Measurements from ENCODE around the gene MTCL1.

Gene MTCL1

DNA sequence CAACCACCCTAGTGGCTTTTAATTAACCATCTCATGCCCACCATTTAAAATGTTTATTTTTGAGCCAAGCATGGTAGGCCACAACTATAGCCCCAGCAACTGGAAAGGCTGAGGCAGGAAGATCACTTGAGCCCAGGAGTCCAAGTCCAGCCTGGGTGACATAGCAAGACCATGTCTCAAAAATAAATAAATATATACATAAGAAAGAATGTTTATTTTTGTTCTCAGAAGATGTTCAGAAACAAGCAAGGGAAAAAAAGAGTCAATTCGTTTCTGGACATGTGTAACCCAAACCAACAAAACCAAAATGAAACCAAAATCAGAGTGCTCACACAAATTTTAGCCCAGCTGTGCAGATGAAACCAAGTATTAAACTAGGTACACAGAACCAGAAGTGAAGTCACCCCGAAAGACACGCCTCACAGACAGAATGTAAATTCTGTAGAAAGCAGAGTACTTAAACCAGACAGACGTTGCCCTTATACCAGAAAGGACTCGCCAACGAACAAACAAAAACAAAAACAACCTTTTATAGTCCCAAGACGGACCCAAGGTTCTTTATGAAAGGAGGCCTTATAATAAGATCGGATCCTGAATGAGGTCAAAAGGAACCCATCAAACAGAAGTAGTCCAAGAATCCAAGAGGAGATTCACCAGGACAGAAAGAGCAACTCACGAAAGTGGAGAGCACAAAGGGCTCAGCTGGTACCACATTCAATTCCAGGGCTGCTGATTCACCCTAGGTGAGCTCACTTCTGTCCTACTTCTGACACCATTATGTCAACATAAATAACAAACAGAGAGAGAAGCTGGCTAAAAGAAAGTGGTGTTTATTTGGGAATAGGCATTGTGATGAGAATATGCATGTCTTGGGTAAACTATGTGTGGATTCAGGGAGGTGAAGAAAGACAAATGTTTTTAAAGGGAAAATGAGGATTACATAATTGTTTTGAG, 31.8 kb upstream of the MTCL1 start:
- Histone ChIP-seq H3K9me3 (ENCODE audit: control insufficient read depth, insufficient read depth, low read length) (no peaks in the 10 kb centered on the region), H3K4me1 (ENCODE audit: insufficient read depth, low read length) (peaks cover 16% of the 10 kb centered on the region), H3K9ac (ENCODE audit: low read depth, low read length) (no peak overlapping the region), H3K36me3 (ENCODE audit: insufficient read depth, low read length) (no peaks in the 10 kb centered on the region)

DNA sequence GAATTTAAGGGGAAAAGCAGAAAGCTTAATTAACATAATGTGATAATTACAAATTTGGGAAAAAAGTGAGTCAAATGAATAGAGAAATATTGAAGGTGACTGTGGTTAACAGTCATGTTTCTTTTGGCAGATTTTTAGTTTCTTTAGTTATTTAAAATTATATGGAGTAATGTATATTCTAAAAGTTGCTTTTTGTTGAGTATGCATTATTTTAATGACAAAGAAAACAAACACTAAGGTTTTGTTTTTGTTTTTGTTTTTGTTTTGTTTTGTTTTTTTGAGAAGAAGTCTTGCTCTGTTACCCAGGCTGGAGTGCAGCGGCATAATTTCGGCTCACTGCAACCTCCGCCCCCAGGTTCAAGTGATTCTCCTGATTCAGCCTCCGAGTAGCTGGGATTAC, 30.3 kb upstream of the MTCL1 start:
- H3K36me3 ChIP-seq (ENCODE audit: insufficient read depth, low read length) = no peaks in the 10 kb centered on the region
- H3K4me1 ChIP-seq (ENCODE audit: insufficient read depth, low read length) = peaks cover 15% of the 10 kb centered on the region; the same call in 1 of the 2 replicates
- no peak overlapping the region for H3K9ac ChIP-seq (ENCODE audit: low read depth, low read length)
- H3K9me3 ChIP-seq (ENCODE audit: control insufficient read depth, insufficient read depth, low read length) = no peaks in the 10 kb centered on the region

DNA sequence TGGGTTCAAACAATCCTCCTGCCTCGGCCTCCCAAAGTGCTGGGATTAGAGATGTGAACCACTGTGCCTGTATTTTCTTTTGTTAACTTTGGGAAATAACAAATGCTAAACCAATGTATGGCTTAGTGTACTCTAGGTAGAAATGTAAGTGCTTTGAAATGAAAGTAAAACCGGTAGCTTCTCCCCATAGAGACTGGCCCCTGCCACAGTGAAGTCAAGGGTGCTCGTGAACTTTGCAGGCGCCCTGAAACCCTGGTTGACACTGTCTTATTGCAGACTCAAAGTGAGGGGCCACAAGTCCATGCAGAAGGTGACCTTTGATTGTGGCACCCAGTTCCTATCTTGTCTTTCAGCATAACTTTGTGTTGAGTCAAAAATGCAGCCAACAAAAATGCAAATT, 24.2 kb upstream of the MTCL1 start:
- H3K36me3 ChIP-seq (ENCODE audit: insufficient read depth, low read length) = no peaks in the 10 kb centered on the region
- H3K9me3 ChIP-seq (ENCODE audit: control insufficient read depth, insufficient read depth, low read length) = no peaks in the 10 kb centered on the region
- no peak overlapping the region for H3K9ac ChIP-seq (ENCODE audit: low read depth, low read length)
- H3K4me1 ChIP-seq (ENCODE audit: insufficient read depth, low read length) = peaks cover 6% of the 10 kb centered on the region; the same call in 1 of the 2 replicates

DNA sequence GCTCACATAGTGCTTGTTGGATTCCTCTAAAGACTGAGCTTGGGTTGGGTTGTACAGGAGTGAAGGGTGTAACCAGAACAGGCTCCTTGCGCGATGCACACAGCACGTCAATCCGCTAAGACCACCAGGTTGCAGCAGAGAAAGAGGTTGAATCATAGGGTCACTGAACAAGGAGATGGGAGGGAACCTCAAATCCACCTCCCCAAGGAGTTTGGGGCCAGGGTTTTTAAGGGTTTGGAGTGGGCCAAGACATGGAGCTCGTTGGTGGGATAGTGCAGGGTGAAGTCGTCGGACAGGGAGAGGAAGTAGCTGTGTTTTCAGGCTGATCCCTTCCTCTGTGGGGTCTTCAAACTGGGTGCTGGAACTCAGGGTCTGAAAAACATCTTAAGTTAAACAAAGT, 20.8 kb upstream of the MTCL1 start:
- Histone ChIP-seq H3K9me3 (ENCODE audit: control insufficient read depth, insufficient read depth, low read length) (no peaks in the 10 kb centered on the region), H3K36me3 (ENCODE audit: insufficient read depth, low read length) (no peaks in the 10 kb centered on the region), H3K4me1 (ENCODE audit: insufficient read depth, low read length) (peaks cover 13% of the 10 kb centered on the region), H3K9ac (ENCODE audit: low read depth, low read length) (no peak overlapping the region)

DNA sequence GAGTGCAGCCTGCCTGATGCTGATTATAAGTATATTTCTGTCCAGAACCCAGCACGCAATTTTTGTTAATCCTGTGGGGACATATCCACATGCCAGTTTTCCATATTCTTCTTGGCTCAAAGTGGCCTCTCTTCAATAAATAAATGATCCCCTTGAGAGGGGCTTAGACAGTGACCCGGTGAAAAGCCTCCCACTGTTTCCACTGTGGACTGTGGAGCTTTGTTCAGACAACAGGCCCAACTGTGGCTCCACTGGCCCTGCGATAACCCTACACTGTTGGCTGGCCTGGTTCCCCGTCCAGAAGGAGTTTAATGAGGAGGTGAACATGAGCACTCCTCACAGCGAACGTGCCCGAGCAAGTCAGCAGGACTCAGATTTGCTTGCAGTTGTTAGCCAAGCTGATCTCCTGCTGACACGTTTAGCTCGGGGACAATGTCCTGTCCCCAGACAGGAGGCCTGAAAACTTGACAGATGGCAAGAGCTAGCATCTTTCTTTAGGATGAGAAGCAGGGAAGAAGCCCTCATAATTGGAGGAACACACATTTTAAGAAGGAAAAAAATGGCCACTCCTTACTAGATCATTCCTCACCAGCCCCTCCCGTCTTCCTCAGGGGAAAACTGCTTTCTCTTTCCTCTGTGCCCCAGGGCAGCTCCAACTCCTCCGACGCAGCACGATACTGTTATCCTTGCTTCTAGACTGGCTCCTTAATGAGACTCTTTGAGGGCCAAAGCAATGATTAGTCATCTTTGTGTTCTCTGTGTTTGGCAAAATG, 20.0 kb upstream of the MTCL1 start:
- Histone ChIP-seq H3K9ac (ENCODE audit: low read depth, low read length) (no peak overlapping the region), H3K4me1 (ENCODE audit: insufficient read depth, low read length) (peaks cover 13% of the 10 kb centered on the region), H3K36me3 (ENCODE audit: insufficient read depth, low read length) (no peaks in the 10 kb centered on the region), H3K9me3 (ENCODE audit: control insufficient read depth, insufficient read depth, low read length) (no peaks in the 10 kb centered on the region)

DNA sequence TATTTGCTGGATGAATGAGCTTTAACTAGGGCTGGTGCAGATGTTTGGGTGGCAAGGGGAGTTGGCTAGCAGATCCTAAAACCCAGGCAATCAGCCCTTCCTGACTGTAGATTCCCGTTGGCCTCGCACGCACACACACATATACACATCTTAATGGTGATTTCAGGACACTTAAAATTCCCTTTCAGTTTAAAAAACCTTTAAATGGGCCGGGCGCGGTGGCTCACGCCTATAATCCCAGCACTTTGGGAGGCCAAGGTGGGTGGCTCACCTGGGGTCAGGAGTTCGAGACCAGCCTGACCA, 19.5 kb upstream of the MTCL1 start:
- Histone ChIP-seq H3K9me3 (ENCODE audit: control insufficient read depth, insufficient read depth, low read length) (no peaks in the 10 kb centered on the region), H3K4me1 (ENCODE audit: insufficient read depth, low read length) (peaks cover 13% of the 10 kb centered on the region), H3K9ac (ENCODE audit: low read depth, low read length) (no peak overlapping the region), H3K36me3 (ENCODE audit: insufficient read depth, low read length) (no peaks in the 10 kb centered on the region)

DNA sequence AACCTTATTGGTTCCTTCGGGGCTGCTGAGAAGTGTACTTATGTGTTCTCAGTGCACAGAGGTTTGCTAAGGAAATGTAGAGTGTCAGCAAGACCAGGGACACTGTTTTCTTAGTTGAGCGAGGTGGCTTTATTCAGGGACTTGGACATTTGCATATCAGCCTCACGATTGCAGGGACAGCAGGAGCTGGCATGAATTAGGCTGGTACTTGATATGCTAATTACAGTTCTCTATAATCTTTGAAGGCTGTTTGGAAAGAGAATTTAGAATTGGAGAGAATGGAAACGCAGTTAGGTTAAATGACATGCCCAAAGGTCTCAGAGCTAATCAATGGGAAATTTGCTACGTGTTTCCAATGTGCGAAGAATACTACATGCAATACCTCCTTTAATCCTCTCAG, 18.7 kb upstream of the MTCL1 start:
- Histone ChIP-seq H3K9ac (ENCODE audit: low read depth, low read length) (no peak overlapping the region), H3K9me3 (ENCODE audit: control insufficient read depth, insufficient read depth, low read length) (no peaks in the 10 kb centered on the region), H3K4me1 (ENCODE audit: insufficient read depth, low read length) (peaks cover 13% of the 10 kb centered on the region), H3K36me3 (ENCODE audit: insufficient read depth, low read length) (no peaks in the 10 kb centered on the region)

DNA sequence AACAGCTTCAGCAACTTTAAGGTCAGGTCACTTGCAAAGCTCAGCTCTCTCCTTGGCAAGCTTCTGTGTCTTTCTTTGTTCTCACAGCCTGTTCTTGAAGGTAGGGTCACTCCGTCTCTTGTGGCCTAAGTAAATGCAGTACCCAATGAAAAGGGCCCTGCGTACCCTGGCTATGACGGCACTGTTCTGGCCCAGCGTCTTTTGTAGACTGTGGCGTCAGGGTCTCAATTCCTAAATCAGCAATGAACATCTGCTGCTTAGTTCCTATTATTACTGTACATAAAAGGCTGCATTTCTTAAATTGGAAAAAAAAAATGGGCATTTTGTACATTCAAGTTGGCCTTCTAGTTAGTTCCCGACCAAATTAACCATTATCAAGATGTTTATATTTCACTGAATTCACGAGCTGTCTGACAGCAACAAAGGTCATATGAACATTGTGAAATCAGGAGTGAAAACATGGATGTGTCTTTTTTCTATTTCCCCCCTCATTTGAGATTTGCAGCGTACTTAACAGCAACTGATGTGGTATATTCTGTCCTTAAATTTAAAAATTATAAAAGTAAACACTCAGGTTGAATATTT, 17.0 kb upstream of the MTCL1 start:
- no peaks in the 10 kb centered on the region for H3K36me3 ChIP-seq (ENCODE audit: insufficient read depth, low read length)
- H3K9me3 ChIP-seq (ENCODE audit: control insufficient read depth, insufficient read depth, low read length) = no peaks in the 10 kb centered on the region
- no peak overlapping the region for H3K9ac ChIP-seq (ENCODE audit: low read depth, low read length)
- peaks cover 13% of the 10 kb centered on the region for H3K4me1 ChIP-seq (ENCODE audit: insufficient read depth, low read length)

DNA sequence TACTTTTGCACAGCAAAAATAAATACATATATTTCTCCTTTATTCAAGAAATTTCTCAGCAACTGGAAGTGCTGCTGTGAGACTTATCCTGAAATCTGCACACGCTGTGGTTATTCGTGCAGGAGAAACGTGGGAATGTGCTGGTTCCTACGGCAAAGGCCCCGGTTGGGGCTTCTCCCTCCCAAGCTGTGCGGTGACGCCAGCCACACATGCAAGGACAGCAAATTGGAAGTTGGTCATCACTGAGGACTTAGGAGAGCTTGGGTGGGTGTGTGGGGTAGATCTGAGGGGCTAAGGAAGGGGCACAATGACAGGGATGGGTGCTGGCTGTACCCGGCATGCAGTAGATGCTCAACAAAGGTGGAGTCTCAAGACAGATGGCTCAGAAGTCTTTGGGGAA, 16.5 kb upstream of the MTCL1 start:
- Histone ChIP-seq H3K36me3 (ENCODE audit: insufficient read depth, low read length) (no peaks in the 10 kb centered on the region), H3K4me1 (ENCODE audit: insufficient read depth, low read length) (peaks cover 13% of the 10 kb centered on the region), H3K9ac (ENCODE audit: low read depth, low read length) (no peak overlapping the region), H3K9me3 (ENCODE audit: control insufficient read depth, insufficient read depth, low read length) (no peaks in the 10 kb centered on the region)

DNA sequence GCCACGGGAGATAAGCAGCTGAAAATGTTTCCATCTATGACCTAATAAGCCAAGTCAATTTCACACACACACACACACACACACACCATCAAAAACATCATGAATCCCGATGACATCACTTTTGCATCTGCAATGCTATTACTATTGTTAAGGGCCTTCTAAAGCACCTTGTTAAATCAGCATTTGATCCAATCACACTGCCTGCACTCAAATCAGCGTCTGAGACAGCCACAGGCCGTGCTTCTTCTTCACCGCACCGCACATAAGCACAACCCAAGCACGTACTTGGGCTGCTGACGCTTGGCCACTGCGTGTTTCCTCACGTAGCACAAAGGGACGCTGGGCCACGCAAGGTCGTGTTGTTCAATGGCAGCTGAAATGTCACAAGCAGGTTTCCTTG, 15.8 kb upstream of the MTCL1 start:
- Histone ChIP-seq H3K4me1 (ENCODE audit: insufficient read depth, low read length) (peaks cover 13% of the 10 kb centered on the region), H3K9me3 (ENCODE audit: control insufficient read depth, insufficient read depth, low read length) (no peaks in the 10 kb centered on the region), H3K36me3 (ENCODE audit: insufficient read depth, low read length) (no peaks in the 10 kb centered on the region), H3K9ac (ENCODE audit: low read depth, low read length) (no peak overlapping the region)

DNA sequence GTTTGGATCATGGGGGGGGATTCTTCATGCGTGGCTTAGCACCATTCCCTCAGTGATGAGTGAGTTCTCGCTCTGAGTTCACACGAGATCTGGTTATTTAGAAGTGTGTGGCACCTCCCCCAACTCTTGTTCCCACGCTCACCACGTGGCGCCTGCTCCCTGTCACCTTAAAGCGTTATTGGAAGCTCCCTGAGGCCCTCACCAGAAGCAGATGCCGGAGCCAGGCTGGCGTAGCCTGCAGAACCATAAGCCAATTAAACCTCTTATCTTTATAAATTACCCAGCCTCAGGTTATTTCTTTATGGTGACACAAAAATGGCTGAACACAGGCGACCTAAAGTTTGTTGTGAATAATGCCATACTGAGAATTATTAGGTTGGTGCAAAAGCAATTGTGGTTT, 10.5 kb upstream of the MTCL1 start:
- Histone ChIP-seq H3K9me3 (ENCODE audit: control insufficient read depth, insufficient read depth, low read length) (no peaks in the 10 kb centered on the region), H3K36me3 (ENCODE audit: insufficient read depth, low read length) (no peaks in the 10 kb centered on the region), H3K9ac (ENCODE audit: low read depth, low read length) (no peak overlapping the region), H3K4me1 (ENCODE audit: insufficient read depth, low read length) (no peaks in the 10 kb centered on the region)

DNA sequence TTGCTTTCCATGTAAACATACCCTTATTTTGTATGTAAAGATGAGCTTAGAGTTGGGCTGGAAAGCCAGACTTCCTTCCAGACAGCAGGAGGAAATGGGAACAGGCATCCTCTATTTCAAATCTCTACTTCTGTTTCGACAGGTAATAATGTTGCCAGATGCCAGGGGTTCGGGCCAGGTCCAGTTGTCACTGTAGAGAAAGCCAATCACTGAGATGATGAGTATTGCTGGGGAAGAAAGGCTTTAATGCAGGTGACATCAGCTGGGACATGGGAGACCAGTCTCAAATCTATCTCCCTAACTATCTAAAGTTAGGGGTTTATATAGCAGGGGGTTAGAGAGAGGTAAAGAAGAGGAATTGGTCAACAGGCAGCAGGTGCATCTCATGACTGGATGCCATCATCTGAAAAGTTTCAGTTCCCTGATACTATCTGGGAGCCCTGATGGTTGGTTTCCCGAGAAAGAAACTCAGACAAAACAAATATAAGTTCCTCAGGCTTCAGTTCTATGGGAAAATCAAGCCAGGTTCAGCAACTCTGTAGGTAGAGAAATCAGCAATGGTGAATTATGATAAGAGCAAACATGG, 9.3 kb upstream of the MTCL1 start:
- H3K4me1 ChIP-seq (ENCODE audit: insufficient read depth, low read length) = no peaks in the 10 kb centered on the region
- H3K9me3 ChIP-seq (ENCODE audit: control insufficient read depth, insufficient read depth, low read length) = no peaks in the 10 kb centered on the region
- H3K9ac ChIP-seq (ENCODE audit: low read depth, low read length) = no peak overlapping the region
- no peaks in the 10 kb centered on the region for H3K36me3 ChIP-seq (ENCODE audit: insufficient read depth, low read length)

DNA sequence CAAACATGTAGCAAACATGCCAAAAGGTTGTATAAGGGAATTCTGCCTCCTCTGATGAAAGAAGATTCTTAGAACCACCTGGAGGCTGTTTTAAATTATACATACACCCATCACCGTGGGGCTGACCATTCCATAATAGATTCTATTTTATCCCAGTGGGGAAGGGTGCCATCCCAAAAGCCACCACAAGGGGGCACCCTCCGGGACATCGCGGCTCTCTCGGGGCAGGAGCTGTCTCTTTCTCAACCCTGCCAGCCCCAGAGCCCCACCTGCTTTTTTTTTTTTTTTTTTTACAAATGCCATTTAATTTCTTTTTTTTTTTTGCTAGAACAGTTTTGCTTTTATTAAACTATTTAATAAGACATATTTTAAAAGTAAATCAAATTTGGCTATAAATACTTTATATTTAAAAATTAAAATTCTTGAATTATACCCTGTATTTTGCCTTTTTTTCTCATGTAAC, 8.6 kb upstream of the MTCL1 start:
- H3K4me1 ChIP-seq (ENCODE audit: insufficient read depth, low read length) = peaks cover 2% of the 10 kb centered on the region; the same call in 1 of the 2 replicates

DNA sequence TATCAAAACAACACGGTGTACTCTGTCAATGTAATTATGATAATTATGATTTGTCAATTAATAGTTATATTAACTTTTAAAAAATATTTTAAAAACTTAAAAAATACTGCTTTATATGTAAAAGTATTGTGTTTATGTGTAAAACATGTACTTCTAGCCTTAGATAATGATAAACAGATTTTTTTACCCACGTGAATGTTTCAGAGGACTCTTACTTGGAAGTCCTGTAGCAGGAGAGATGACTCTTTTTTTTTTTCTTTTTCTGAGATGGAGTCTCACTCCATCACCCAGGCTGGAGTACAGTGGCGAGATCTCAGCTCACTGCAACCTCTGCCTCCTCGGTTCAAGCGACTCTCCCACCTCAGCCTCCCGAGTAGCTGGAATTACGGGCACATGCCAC, 6.2 kb upstream of the MTCL1 start:
- no peak overlapping the region for H3K9ac ChIP-seq (ENCODE audit: low read depth, low read length)
- H3K36me3 ChIP-seq (ENCODE audit: insufficient read depth, low read length) = no peaks in the 10 kb centered on the region
- H3K9me3 ChIP-seq (ENCODE audit: control insufficient read depth, insufficient read depth, low read length) = no peaks in the 10 kb centered on the region
- H3K4me1 ChIP-seq (ENCODE audit: insufficient read depth, low read length) = peaks cover 17% of the 10 kb centered on the region

More for the DNA sequence above, 8.6 kb upstream of the MTCL1 start:
- Histone ChIP-seq H3K9ac (ENCODE audit: low read depth, low read length) (no peak overlapping the region), H3K36me3 (ENCODE audit: insufficient read depth, low read length) (no peaks in the 10 kb centered on the region), H3K9me3 (ENCODE audit: control insufficient read depth, insufficient read depth, low read length) (no peaks in the 10 kb centered on the region)
